CD4-positive, alpha-beta T cell (primary cell): Measurements from ENCODE around the gene KIF25. TPM values are rescaled to one million over a fixed set of nuclear protein-coding genes. Genes with fewer than 3 reads are reported as not detected.

Experiments used
- ATAC-seq: fragments of 200-7000 bp; cut with Tn5 transposase; one replicate; pipeline ENCODE4 v1.10.0; 2022; ENCODE audit warnings: mild to moderate bottlenecking; ENCODE audit not compliant: poor library complexity
- CTCF ChIA-PET: fragments of 350-600 bp; sonication (Branson Sonifier 250); formaldehyde crosslinking; loops from one replicate; lab custom pipeline; 2021; ENCODE audit warnings: antibody characterized with exemption, inconsistent platforms; lab: Charles Lee
- POLR2A ChIA-PET: fragments of 350-600 bp; sonication (Branson Sonifier 250); formaldehyde crosslinking; loops from one replicate; lab custom pipeline; 2021; ENCODE audit warnings: antibody characterized with exemption, inconsistent platforms; lab: Charles Lee
- DNase-seq, 14 experiments: peaks; one replicate each; pipeline ENCODE4 v3.0.0-alpha.2; 2013 to 2020; ENCODE audit warnings: mixed read lengths in 2 of 14
- H3K27ac ChIP-seq, 2 donors: one replicate each; pipeline versions ENCODE4 v1.5.1 to v1.7.0; 2013; ENCODE audit warnings: low read length in 2 of 2, low read depth in 1 of 2, mild to moderate bottlenecking in 1 of 2
- H3K27me3 ChIP-seq, 2 experiments: 1 replicate in 1 of 2; 2 replicates in 1 of 2; pipeline versions ENCODE4 v1.6.1 to v1.7.0; 2013; ENCODE audit warnings: low read length in 2 of 2, control low read depth in 1 of 2, mild to moderate bottlenecking in 1 of 2, moderate library complexity in 1 of 2; ENCODE audit not compliant: insufficient read depth in 2 of 2, control insufficient read depth in 1 of 2
- H3K36me3 ChIP-seq: one replicate; pipeline ENCODE4 v1.6.1; 2013; ENCODE audit warnings: low read length, control low read depth; ENCODE audit not compliant: insufficient read depth
- H3K4me1 ChIP-seq: one replicate; pipeline ENCODE4 v1.6.1; 2013; ENCODE audit warnings: low read length, control low read depth; ENCODE audit not compliant: insufficient read depth
- H3K4me3 ChIP-seq: one replicate; pipeline ENCODE4 v1.5.1; 2013; ENCODE audit warnings: mild to moderate bottlenecking, low read length, moderate library complexity
- H3K9me3 ChIP-seq, 2 experiments: 1 replicate in 1 of 2; 2 replicates in 1 of 2; pipeline versions ENCODE4 v1.6.1 to v1.7.0; 2013; ENCODE audit warnings: low read length in 2 of 2, mild to moderate bottlenecking in 2 of 2, control low read depth in 1 of 2, moderate library complexity in 1 of 2; ENCODE audit not compliant: control insufficient read depth in 1 of 2, insufficient read depth in 1 of 2
- H3K27ac Mint-ChIP-seq: one replicate; pipeline ENCODE4 v1.8.0; 2020; ENCODE audit warnings: mixed read lengths
- H3K27me3 Mint-ChIP-seq: one replicate; pipeline ENCODE4 v1.8.0; 2021; ENCODE audit warnings: mixed read lengths
- H3K36me3 Mint-ChIP-seq: one replicate; pipeline ENCODE4 v1.8.0; 2021; ENCODE audit warnings: low read depth, mixed read lengths
- H3K4me1 Mint-ChIP-seq: one replicate; pipeline ENCODE4 v1.8.0; 2021; ENCODE audit warnings: low read depth, mixed read lengths
- H3K4me3 Mint-ChIP-seq: one replicate; pipeline ENCODE4 v1.8.0; 2020; ENCODE audit warnings: mild to moderate bottlenecking, mixed read lengths
- H3K9me3 Mint-ChIP-seq: one replicate; pipeline ENCODE4 v1.8.0; 2020; ENCODE audit warnings: mixed read lengths
- intact Hi-C, 2 experiments: fragments of 100-400 bp; cut with DNase I in 1 of 2; cut with micrococcal nuclease in 1 of 2; formaldehyde crosslinking; loops; one replicate each; pipeline versions ENCODE4 v1.15.1 to v1.9.0; 2023 to 2025; cut with DNase I, micrococcal nuclease
- total RNA-seq, 174 experiments: library from RNA in 2 of 174; stranded (reverse) in 2 of 174; gene quantifications; one replicate each; pipeline ENCODE4 v1.2.3 and lab custom pipeline; 2021 to 2026
- TF ChIP-seq, protein P1 (sequence below): fragments of 200-600 bp; IDR thresholded peaks from one replicate; pipeline ENCODE4 v1.8.0; 2022; ENCODE audit warnings: antibody characterized with exemption, mild to moderate bottlenecking

Gene KIF25
- total RNA-seq, 2 experiments from 2014 or later: not detected

DNA sequence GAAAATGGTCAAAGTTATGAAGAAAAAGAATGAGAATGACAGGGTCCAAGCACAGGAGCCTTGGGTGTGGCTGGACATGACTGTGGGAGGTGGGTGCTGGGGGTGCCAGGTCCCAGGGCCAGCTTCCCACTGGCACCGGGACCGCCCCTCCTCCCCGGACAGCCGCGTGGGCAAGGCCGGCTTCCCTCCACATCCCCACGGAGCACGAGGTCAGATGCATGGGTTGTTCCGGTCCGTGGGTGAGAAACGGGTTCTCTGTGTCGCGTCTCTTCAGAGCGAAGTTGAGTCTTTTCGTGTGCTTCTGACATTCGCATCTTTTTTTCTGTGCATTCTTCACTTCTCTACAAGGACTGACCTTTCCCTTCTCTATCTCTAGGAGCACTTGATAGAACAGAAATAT is 30.1 kb downstream of the KIF25 start:
- H3K36me3 ChIP-seq: no peaks in the 10 kb centered on the region
- Mint-ChIP-seq H3K27me3 (peaks cover 20% of the 10 kb centered on the region), H3K27ac (no peak overlapping the region), H3K9me3 (no peaks in the 10 kb centered on the region), H3K36me3 (no peaks in the 10 kb centered on the region), H3K4me3 (no peak overlapping the region), H3K4me1 (no peaks in the 10 kb centered on the region)
- peaks cover 0 to 3% of the 10 kb centered on the region in 2 experiments for H3K27me3 ChIP-seq
- CTCF ChIA-PET: no interaction called here
- H3K27ac ChIP-seq: no peak overlapping the region
- TF ChIP-seq, protein P1, sequence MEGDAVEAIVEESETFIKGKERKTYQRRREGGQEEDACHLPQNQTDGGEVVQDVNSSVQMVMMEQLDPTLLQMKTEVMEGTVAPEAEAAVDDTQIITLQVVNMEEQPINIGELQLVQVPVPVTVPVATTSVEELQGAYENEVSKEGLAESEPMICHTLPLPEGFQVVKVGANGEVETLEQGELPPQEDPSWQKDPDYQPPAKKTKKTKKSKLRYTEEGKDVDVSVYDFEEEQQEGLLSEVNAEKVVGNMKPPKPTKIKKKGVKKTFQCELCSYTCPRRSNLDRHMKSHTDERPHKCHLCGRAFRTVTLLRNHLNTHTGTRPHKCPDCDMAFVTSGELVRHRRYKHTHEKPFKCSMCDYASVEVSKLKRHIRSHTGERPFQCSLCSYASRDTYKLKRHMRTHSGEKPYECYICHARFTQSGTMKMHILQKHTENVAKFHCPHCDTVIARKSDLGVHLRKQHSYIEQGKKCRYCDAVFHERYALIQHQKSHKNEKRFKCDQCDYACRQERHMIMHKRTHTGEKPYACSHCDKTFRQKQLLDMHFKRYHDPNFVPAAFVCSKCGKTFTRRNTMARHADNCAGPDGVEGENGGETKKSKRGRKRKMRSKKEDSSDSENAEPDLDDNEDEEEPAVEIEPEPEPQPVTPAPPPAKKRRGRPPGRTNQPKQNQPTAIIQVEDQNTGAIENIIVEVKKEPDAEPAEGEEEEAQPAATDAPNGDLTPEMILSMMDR: no peak
- intact Hi-C loops: no loop called here
- ATAC-seq (no peak), DNase-seq (no peak)
- no peak overlapping the region for H3K4me3 ChIP-seq
- POLR2A ChIA-PET: no interaction called here
- H3K9me3 ChIP-seq: peaks cover 0 to 7% of the 10 kb centered on the region in 2 experiments
- H3K4me1 ChIP-seq: no peaks in the 10 kb centered on the region

DNA sequence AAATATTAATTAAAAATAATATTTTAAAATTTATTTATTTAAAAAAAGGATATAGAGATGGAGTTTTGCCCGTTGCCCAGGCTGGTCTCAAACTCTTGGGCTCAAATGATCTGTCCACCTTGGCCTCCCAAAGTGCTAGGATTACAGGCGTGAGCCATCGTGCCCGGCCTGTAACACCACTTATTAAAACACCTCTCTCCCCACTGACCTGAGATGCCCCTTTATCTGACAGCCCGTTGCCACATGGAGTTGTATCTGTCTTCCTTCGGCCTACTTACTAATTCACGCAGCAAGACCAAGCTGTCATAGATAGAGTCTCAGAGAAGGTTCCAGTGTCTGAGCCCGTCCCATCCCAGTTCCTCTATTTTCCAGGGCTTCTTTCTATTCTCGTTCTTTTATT is 30.7 kb downstream of the KIF25 start:
- TF ChIP-seq, protein P1: no peak
- H3K4me3 Mint-ChIP-seq: no peak overlapping the region
- H3K36me3 Mint-ChIP-seq: no peaks in the 10 kb centered on the region
- no peaks in the 10 kb centered on the region for H3K4me1 Mint-ChIP-seq
- intact Hi-C loops: no loop called here
- H3K4me3 ChIP-seq: no peak overlapping the region
- ChIA-PET CTCF (no interaction called here), POLR2A (no interaction called here)
- no peak overlapping the region for H3K27ac ChIP-seq
- H3K9me3 ChIP-seq: peaks cover 0 to 7% of the 10 kb centered on the region in 2 experiments
- no peaks in the 10 kb centered on the region for H3K9me3 Mint-ChIP-seq
- no peaks in the 10 kb centered on the region for H3K36me3 ChIP-seq
- peaks cover 20% of the 10 kb centered on the region for H3K27me3 Mint-ChIP-seq
- no peak overlapping the region for H3K27ac Mint-ChIP-seq
- ATAC-seq (no peak), DNase-seq (no peak)
- peaks cover 3 to 4% of the 10 kb centered on the region in 2 experiments for H3K27me3 ChIP-seq
- H3K4me1 ChIP-seq: no peaks in the 10 kb centered on the region

DNA sequence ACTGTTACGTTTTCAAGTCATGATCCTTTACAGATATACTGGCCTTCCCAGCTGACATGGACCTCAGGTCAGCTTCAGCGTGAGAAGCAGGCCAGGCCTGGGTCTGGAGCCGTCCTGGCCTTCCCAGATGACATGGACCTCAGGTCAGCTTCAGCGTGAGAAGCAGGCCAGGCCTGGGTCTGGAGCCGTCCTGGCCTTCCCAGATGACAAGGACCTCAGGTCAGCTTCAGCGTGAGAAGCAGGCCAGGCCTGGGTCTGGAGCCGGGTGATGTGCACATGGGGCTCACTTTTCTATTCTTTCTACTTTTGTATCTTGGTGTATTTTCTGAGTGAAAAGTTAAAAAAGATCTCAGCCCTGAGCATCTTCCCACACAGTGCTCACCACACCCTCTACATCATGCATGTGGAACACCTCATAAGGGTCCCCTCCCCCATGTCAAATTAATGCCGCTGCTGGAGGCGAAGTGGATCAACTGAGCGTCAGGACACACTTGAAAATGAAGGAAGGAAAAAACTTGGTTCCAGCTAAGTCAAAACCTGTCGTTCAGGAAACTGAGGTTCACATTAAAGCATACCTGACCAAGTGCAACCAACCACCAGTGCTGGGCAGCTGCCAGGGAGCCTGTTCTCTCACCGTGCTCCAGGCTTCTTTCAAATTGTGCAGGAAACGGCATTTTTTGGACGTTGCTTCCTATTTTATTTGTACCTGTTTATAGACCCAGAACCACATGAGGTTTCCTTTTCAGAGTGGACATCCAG is 32.2 kb downstream of the KIF25 start:
- no peaks in the 10 kb centered on the region for H3K4me1 Mint-ChIP-seq
- H3K27me3 Mint-ChIP-seq: peaks cover 34% of the 10 kb centered on the region
- CTCF ChIA-PET: interaction anchor here (0.6 kb wide), 1 partner anchor 476 kb away, joined by 3 read pairs; no protein-coding TSS in a partner anchor
- DNase-seq (no peak), ATAC-seq (no peak)
- Histone ChIP-seq H3K4me1 (no peaks in the 10 kb centered on the region), H3K27me3 (peaks cover 3 to 15% of the 10 kb centered on the region in 2 experiments), H3K9me3 (peaks cover 0 to 8% of the 10 kb centered on the region in 2 experiments), H3K4me3 (no peak overlapping the region), H3K36me3 (no peaks in the 10 kb centered on the region), H3K27ac (no peak overlapping the region)
- no peaks in the 10 kb centered on the region for H3K9me3 Mint-ChIP-seq
- intact Hi-C loops: no loop called here
- POLR2A ChIA-PET: no interaction called here
- TF ChIP-seq, protein P1: no peak
- H3K27ac Mint-ChIP-seq: no peak overlapping the region
- H3K36me3 Mint-ChIP-seq: no peaks in the 10 kb centered on the region
- no peak overlapping the region for H3K4me3 Mint-ChIP-seq
